Measurements from ENCODE around the gene TPRN. TPM values are rescaled to one million over a fixed set of nuclear protein-coding genes. Genes with fewer than 3 reads are reported as not detected.

TPRN gene
- total and polyA plus RNA-seq, 10 donors = 4.5 to 10.7 (median 7.2) TPM

- H3K4me3 ChIP-seq = peak overlapping the region in 3 of 8 donors; percentile 34 to 68 (median 42)
- no peak for TF ChIP-seq CTCF (IDR thresholded peaks at IDR 0.05 in 8 of 11, conservative IDR thresholded peaks at IDR 0.05 in 3 of 11)
- no peaks in the 10 kb centered on the region for H3K36me3 ChIP-seq
- WGBS, 5 donors = 29 to 38% (median 36%) methylated on average over 12 to 44 of the region's 44 CpGs
- H3K9me3 ChIP-seq = no peaks in the 10 kb centered on the region
- peak overlapping the region in 1 of 8 donors; percentile 50 for H3K27ac ChIP-seq
- DNase-seq = no peak
- H3K27me3 ChIP-seq (replicated peaks in 1 of 7) = peaks cover 15 to 100% (median 100%) of the 10 kb centered on the region in 7 donors
- intact Hi-C loops (cut with DNase I; ENCODE audit: low total_unique reads) = no loop called here
- peaks cover 12 to 56% (median 46%) of the 10 kb centered on the region in 6 donors for H3K4me1 ChIP-seq
Observed at GRCh38 chr9:137167277-137167746, 33.2 kb downstream of the TPRN start.

- intact Hi-C loops (cut with DNase I; ENCODE audit: low total_unique reads) = no loop called here
Observed at GRCh38 chr9:137166380-137167229, 33.9 kb downstream of the TPRN start.

GRCh38 chr9:137165250-137165836 is 35.2 kb downstream of the TPRN start:
- Histone ChIP-seq H3K36me3 (no peaks in the 10 kb centered on the region), H3K27me3 (replicated peaks in 1 of 7) (peaks cover 15 to 100% (median 100%) of the 10 kb centered on the region in 7 donors), H3K4me3 (no peak overlapping the region), H3K9me3 (no peaks in the 10 kb centered on the region), H3K27ac (no peak overlapping the region), H3K4me1 (peaks cover 12 to 67% (median 50%) of the 10 kb centered on the region in 6 donors)
- intact Hi-C loops (cut with DNase I; ENCODE audit: low total_unique reads) = no loop called here
- no peak for TF ChIP-seq CTCF (IDR thresholded peaks at IDR 0.05 in 8 of 11, conservative IDR thresholded peaks at IDR 0.05 in 3 of 11)
- TF ChIP-seq POLR2AphosphoS5 (IDR thresholded peaks at IDR 0.05) = no peak
- TF ChIP-seq POLR2A (IDR thresholded peaks at IDR 0.05) = no peak
- WGBS, 5 donors = 83 to 91% (median 84%) methylated on average over 32 of the region's 32 CpGs
- no peak for DNase-seq

More at GRCh38 chr9:137166380-137167229, 33.9 kb downstream of the TPRN start:
- H3K27me3 ChIP-seq (replicated peaks in 1 of 7) = peaks cover 15 to 100% (median 100%) of the 10 kb centered on the region in 7 donors
- WGBS, 5 donors = 63 to 81% (median 69%) methylated on average over 11 to 22 of the region's 22 CpGs
- peak overlapping the region in 1 of 8 donors; percentile 68 for H3K4me3 ChIP-seq
- no peak for TF ChIP-seq CTCF (IDR thresholded peaks at IDR 0.05 in 8 of 11, conservative IDR thresholded peaks at IDR 0.05 in 3 of 11)
- TF ChIP-seq POLR2A (IDR thresholded peaks at IDR 0.05) = no peak
- no peak for TF ChIP-seq POLR2AphosphoS5 (IDR thresholded peaks at IDR 0.05)
- H3K27ac ChIP-seq = no peak overlapping the region
- no peak for DNase-seq
- no peaks in the 10 kb centered on the region for H3K36me3 ChIP-seq
- H3K9me3 ChIP-seq = no peaks in the 10 kb centered on the region
- peaks cover 12 to 63% (median 50%) of the 10 kb centered on the region in 6 donors for H3K4me1 ChIP-seq
